GM18909 (cell line): Measurements from ENCODE around the gene GALNS.
A peak's percentile ranks its signal among the peaks of the same experiment; 100 is the strongest.
"Not testable (repeated sequence)": the region's sequence is repeated elsewhere in the genome, so short reads cannot be mapped to it uniquely, and the experiment has no call there.

Experiments used
- ATAC-seq: cut with Tn5 transposase; IDR thresholded peaks from one replicate; pipeline ENCODE4 v1.9.1; 2021; ENCODE audit warnings: mild to moderate bottlenecking; ENCODE audit not compliant: unreplicated experiment, poor library complexity

GALNS gene

GRCh38 chr16:88774544-88775393 is 82.0 kb downstream of the GALNS start:
- no peak for ATAC-seq

GRCh38 chr16:88773812-88774291 is 82.9 kb downstream of the GALNS start:
- no peak for ATAC-seq

GRCh38 chr16:88772871-88773811 is 83.6 kb downstream of the GALNS start:
- ATAC-seq = no peak

- not testable (repeated sequence) for ATAC-seq
Observed at GRCh38 chr16:88771781-88772180, 85.0 kb downstream of the GALNS start.

GRCh38 chr16:88771294-88771772 is 85.4 kb downstream of the GALNS start:
- ATAC-seq = no peak

GRCh38 chr16:88770461-88771293 is 86.1 kb downstream of the GALNS start:
- ATAC-seq = peak; percentile 52

GRCh38 chr16:88769617-88770460 is 86.9 kb downstream of the GALNS start:
- no peak for ATAC-seq

GRCh38 chr16:88768071-88768783 is 88.5 kb downstream of the GALNS start:
- no peak for ATAC-seq

GRCh38 chr16:88767546-88768070 is 89.1 kb downstream of the GALNS start:
- ATAC-seq = no peak

GRCh38 chr16:88766975-88767374 is 89.8 kb downstream of the GALNS start:
- no peak for ATAC-seq

- no peak for ATAC-seq
Observed at GRCh38 chr16:88764913-88765349, 91.8 kb downstream of the GALNS start.

- no peak for ATAC-seq
Observed at GRCh38 chr16:88764080-88764479, 92.7 kb downstream of the GALNS start.
